ENCODE measurements around the gene LIN7C.

- TF ChIP-seq POLR2AphosphoS5 (IDR thresholded peaks at IDR 0.05; ENCODE audit: borderline replicate concordance, low read depth, low read length) (no peak), EZH2 (IDR thresholded peaks at IDR 0.05) (no peak)
These were observed 50.9 kb downstream of the LIN7C start for GRCh38 chr11:27455667-27456066.

Measured in SK-N-MC (cell line).